Fibroblast of pulmonary artery (primary cell): ENCODE results near the gene RPP21.

ENCODE experiments used
- DNase-seq: peaks from one replicate; pipeline ENCODE4 v3.0.0-alpha.2; 2010; ENCODE audit warnings: low read depth
- H3K4me3 ChIP-seq: replicated peaks from 2 replicates; pipeline ENCODE4 v1.5.1; 2011; ENCODE audit warnings: low read depth, mild to moderate bottlenecking, control low read depth, low read length, moderate library complexity
- CTCF ChIP-seq: IDR thresholded peaks from 2 replicates; pipeline ENCODE4 v1.5.1; 2011; ENCODE audit warnings: mild to moderate bottlenecking, control low read depth, low read length, inconsistent platforms; ENCODE audit errors: missing control alignments

The RPP21 gene

GRCh38 chr6:30345852-30346251, 896 bp downstream of the RPP21 start:
- TF ChIP-seq CTCF: no peak
- H3K4me3 ChIP-seq: peak overlapping the region; percentile 85
- DNase-seq: no peak

- no peak for TF ChIP-seq CTCF
- no peak overlapping the region for H3K4me3 ChIP-seq
- DNase-seq: no peak
Measured at GRCh38 chr6:30348957-30349356, 4.0 kb downstream of the RPP21 start.

GRCh38 chr6:30349421-30350177, 4.6 kb downstream of the RPP21 start:
- TF ChIP-seq CTCF: peak; percentile 7
- H3K4me3 ChIP-seq: no peak overlapping the region
- DNase-seq: no peak

- H3K4me3 ChIP-seq: no peak overlapping the region
- TF ChIP-seq CTCF: no peak
- DNase-seq: no peak
Measured at GRCh38 chr6:30350524-30350923, 5.6 kb downstream of the RPP21 start.

GRCh38 chr6:30352550-30352949, 7.6 kb downstream of the RPP21 start:
- no peak for TF ChIP-seq CTCF
- H3K4me3 ChIP-seq: no peak overlapping the region

GRCh38 chr6:30355281-30355680, 10.3 kb downstream of the RPP21 start:
- DNase-seq: no peak
- no peak overlapping the region for H3K4me3 ChIP-seq

More at GRCh38 chr6:30352550-30352949, 7.6 kb downstream of the RPP21 start:
- no peak for DNase-seq

More at GRCh38 chr6:30355281-30355680, 10.3 kb downstream of the RPP21 start:
- TF ChIP-seq CTCF: no peak
